Measurements from ENCODE around the gene OAS3. TPM values are rescaled to one million over a fixed set of nuclear protein-coding genes. Genes with fewer than 3 reads are reported as not detected.

Gene OAS3
- total RNA-seq, 1 experiment from 2014 or later: 29.5 TPM

DNA sequence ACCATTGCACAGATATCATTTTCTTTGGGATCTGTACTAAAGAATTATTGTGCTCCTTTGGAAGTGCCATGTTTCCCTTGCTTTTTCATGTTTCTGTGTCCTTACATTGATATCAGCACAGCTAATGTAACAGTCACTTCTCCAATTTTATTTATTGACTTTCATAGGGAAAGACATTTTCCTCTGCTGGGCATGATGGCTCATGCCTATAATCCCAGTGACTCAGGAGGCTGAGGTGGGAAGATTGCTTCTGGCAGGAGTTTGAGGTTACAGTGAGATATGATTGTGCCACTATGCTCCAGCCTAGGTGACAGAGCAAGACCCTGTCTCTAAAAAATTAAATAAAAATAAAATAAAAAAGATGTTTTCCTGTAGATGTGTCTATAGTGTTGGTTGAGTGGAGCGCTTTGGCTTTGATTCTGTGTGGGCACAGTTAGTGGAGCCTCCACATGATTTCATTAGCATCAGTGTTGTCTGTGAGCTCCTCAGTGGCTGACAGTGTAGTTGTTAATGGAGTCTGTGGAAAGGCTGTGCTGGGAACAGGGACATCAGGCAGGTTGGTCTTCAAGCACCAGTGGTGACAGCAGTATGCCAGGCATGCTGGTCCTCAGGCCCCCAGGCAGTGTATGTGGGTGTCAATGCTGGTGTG is 47.5 kb downstream of the OAS3 start:
- Histone ChIP-seq H3K79me2 (ENCODE audit: insufficient read depth, low read length) (no peaks in the 10 kb centered on the region), H3K27me3 (ENCODE audit: insufficient read depth, low read length) (no peaks in the 10 kb centered on the region), H3K4me3 (replicated peaks in 1 of 2; ENCODE audit: low read depth in 1 of 2, low read length in 2 of 2) (no peak overlapping the region), H2AFZ (ENCODE audit: low read depth, low read length, poor library complexity, severe bottlenecking) (no peak overlapping the region), H3K36me3 (ENCODE audit: control insufficient read depth in 1 of 2, insufficient read depth in 2 of 2, low read length in 2 of 2) (no peaks in the 10 kb centered on the region), H3K4me1 (ENCODE audit: control insufficient read depth in 1 of 2, insufficient read depth in 2 of 2, low read length in 2 of 2) (no peaks in the 10 kb centered on the region), H3K9ac (ENCODE audit: low read length) (no peak overlapping the region), H3K9me2 (ENCODE audit: insufficient read depth) (no peaks in the 10 kb centered on the region), H3K4me2 (ENCODE audit: low read length) (no peak overlapping the region), H3K9me3 (ENCODE audit: control insufficient read depth in 1 of 2, insufficient read depth in 1 of 2, low read depth in 1 of 2, low read length in 2 of 2) (peaks cover 5 to 9% of the 10 kb centered on the region in 2 experiments; a peak in 2 of 4 replicates), H4K20me1 (ENCODE audit: insufficient read depth) (no peaks in the 10 kb centered on the region), H3K27ac (ENCODE audit: low read depth, low read length) (no peak overlapping the region)
- no TSS peak for BruUV-seq (replicated peaks)
- ChIA-PET POLR2A (no interaction called here), RAD21 (ENCODE audit: low non-redundant PET in 1 of 2, low total read pairs in 2 of 2, uncharacterized antibody in 2 of 2, unreplicated experiment in 2 of 2) (no interaction called here), CTCF (no interaction called here)
- DNase-seq (ENCODE audit: low read depth, low spot score) (no peak), ATAC-seq (no peak)
- TF ChIP-seq POLR2A (IDR thresholded peaks at IDR 0.05; ENCODE audit: borderline replicate concordance, extremely low read depth, insufficient read depth, insufficient read length) (no peak), CEBPB (IDR thresholded peaks at IDR 0.05; ENCODE audit: low read depth) (no peak), ELF1 (IDR thresholded peaks at IDR 0.05; ENCODE audit: borderline replicate concordance, low read depth) (no peak), SRF (IDR thresholded peaks at IDR 0.05; ENCODE audit: low read depth) (no peak), EZH2 (IDR thresholded peaks at IDR 0.05) (no peak)
- TF ChIP-seq, protein P1, sequence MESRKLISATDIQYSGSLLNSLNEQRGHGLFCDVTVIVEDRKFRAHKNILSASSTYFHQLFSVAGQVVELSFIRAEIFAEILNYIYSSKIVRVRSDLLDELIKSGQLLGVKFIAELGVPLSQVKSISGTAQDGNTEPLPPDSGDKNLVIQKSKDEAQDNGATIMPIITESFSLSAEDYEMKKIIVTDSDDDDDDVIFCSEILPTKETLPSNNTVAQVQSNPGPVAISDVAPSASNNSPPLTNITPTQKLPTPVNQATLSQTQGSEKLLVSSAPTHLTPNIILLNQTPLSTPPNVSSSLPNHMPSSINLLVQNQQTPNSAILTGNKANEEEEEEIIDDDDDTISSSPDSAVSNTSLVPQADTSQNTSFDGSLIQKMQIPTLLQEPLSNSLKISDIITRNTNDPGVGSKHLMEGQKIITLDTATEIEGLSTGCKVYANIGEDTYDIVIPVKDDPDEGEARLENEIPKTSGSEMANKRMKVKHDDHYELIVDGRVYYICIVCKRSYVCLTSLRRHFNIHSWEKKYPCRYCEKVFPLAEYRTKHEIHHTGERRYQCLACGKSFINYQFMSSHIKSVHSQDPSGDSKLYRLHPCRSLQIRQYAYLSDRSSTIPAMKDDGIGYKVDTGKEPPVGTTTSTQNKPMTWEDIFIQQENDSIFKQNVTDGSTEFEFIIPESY (IDR thresholded peaks at IDR 0.05; ENCODE audit: extremely low read depth, insufficient replicate concordance, low read length): no peak
- TF ChIP-seq, protein P2, sequence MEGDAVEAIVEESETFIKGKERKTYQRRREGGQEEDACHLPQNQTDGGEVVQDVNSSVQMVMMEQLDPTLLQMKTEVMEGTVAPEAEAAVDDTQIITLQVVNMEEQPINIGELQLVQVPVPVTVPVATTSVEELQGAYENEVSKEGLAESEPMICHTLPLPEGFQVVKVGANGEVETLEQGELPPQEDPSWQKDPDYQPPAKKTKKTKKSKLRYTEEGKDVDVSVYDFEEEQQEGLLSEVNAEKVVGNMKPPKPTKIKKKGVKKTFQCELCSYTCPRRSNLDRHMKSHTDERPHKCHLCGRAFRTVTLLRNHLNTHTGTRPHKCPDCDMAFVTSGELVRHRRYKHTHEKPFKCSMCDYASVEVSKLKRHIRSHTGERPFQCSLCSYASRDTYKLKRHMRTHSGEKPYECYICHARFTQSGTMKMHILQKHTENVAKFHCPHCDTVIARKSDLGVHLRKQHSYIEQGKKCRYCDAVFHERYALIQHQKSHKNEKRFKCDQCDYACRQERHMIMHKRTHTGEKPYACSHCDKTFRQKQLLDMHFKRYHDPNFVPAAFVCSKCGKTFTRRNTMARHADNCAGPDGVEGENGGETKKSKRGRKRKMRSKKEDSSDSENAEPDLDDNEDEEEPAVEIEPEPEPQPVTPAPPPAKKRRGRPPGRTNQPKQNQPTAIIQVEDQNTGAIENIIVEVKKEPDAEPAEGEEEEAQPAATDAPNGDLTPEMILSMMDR (IDR thresholded peaks at IDR 0.05 in 2 of 3, conservative IDR thresholded peaks at IDR 0.05 in 1 of 3; ENCODE audit: borderline replicate concordance in 1 of 3, insufficient read depth in 1 of 3, low read depth in 2 of 3, low read length in 2 of 3): no peak
- intact Hi-C loops (cut with micrococcal nuclease): no loop called here
